ENCODE results near the gene DOCK1. TPM values are rescaled to one million over a fixed set of nuclear protein-coding genes. Genes with fewer than 3 reads are reported as not detected.

Gene DOCK1
- total RNA-seq, 1 donor from 2014 or later: 74.8 TPM

DNA sequence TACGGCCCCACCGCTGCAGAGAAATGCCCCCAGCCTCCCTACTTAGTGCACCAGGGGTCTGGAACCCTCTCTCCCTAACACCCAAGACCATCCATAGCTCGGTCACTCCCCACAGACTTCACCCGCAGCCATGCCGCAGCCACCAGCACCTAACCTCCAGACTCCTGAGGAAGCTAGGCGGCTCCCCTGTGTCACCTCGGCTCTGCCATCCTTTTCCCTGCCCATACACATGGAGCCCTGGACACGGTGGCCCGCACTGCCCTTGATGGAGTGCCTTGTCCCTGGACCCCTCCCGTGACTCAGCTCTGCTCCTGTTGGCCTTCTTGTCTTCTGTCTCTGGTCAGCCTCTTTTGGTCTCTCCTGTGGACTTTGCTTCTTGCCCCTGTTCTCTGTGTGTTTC is 183.7 kb downstream of the DOCK1 start:
- Mint-ChIP-seq H3K4me1 (no peaks in the 10 kb centered on the region), H3K27ac (no peak overlapping the region), H3K36me3 (peaks cover 19% of the 10 kb centered on the region), H3K9me3 (peaks cover 3% of the 10 kb centered on the region), H3K4me3 (no peak overlapping the region), H3K27me3 (ENCODE audit: low read depth) (no peaks in the 10 kb centered on the region)
- DNase-seq (ENCODE audit: low spot score in 2 of 2, unreplicated experiment in 2 of 2): no peak
- TF ChIP-seq, protein P1, sequence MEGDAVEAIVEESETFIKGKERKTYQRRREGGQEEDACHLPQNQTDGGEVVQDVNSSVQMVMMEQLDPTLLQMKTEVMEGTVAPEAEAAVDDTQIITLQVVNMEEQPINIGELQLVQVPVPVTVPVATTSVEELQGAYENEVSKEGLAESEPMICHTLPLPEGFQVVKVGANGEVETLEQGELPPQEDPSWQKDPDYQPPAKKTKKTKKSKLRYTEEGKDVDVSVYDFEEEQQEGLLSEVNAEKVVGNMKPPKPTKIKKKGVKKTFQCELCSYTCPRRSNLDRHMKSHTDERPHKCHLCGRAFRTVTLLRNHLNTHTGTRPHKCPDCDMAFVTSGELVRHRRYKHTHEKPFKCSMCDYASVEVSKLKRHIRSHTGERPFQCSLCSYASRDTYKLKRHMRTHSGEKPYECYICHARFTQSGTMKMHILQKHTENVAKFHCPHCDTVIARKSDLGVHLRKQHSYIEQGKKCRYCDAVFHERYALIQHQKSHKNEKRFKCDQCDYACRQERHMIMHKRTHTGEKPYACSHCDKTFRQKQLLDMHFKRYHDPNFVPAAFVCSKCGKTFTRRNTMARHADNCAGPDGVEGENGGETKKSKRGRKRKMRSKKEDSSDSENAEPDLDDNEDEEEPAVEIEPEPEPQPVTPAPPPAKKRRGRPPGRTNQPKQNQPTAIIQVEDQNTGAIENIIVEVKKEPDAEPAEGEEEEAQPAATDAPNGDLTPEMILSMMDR (IDR thresholded peaks at IDR 0.05; ENCODE audit: unreplicated experiment): no peak

DNA sequence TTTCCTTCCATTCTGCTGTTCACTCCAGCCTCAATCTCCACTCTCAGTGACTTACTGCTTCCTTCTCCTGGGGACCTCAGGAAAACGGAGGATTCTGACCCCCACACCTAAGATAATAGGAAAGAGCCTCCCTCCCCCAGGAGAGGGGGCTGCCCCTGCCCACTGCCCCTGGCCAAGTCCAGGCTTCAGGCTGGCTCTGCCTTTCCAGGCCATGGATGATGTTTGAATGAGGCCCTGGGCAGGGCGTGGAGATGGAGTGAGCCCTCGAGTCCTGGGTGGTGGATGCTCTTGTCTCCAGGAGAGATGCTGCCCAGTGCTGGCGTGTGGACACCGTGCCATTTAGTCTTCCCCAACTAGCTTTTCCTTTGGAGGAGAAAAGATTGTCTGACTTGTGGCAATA is 184.2 kb downstream of the DOCK1 start:
- no peak for DNase-seq (ENCODE audit: low spot score in 2 of 2, unreplicated experiment in 2 of 2)
- H3K27ac Mint-ChIP-seq: no peak overlapping the region
- H3K36me3 Mint-ChIP-seq: peaks cover 20% of the 10 kb centered on the region
- H3K27me3 Mint-ChIP-seq (ENCODE audit: low read depth): no peaks in the 10 kb centered on the region
- TF ChIP-seq, protein P1 (IDR thresholded peaks at IDR 0.05; ENCODE audit: unreplicated experiment): no peak
- no peak overlapping the region for H3K4me3 Mint-ChIP-seq
- peaks cover 3% of the 10 kb centered on the region for H3K9me3 Mint-ChIP-seq
- H3K4me1 Mint-ChIP-seq: no peaks in the 10 kb centered on the region

DNA sequence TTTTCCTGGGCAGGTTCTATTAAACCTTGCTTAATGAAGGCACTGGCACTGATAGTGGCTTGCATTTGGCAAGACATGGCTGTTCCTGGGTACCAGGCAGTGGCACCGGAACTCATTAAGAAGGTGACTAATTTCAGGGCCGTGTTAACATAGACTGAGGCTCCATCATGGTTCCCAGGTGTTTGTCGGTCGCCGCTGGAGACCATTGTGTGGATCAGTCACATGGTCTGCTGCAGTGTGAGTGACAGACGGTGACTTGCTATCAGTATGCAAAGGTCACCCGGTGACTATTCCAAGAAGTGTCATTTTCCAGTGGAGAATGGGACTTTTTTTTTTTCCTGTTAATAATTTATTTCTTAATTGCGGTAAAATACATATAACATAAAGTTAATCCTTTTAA is 184.9 kb downstream of the DOCK1 start:
- DNase-seq (ENCODE audit: low spot score in 2 of 2, unreplicated experiment in 2 of 2): no peak
- TF ChIP-seq, protein P1 (IDR thresholded peaks at IDR 0.05; ENCODE audit: unreplicated experiment): no peak
- H3K9me3 Mint-ChIP-seq: peaks cover 3% of the 10 kb centered on the region
- H3K27ac Mint-ChIP-seq: no peak overlapping the region
- peaks cover 21% of the 10 kb centered on the region for H3K36me3 Mint-ChIP-seq
- H3K4me1 Mint-ChIP-seq: no peaks in the 10 kb centered on the region
- no peaks in the 10 kb centered on the region for H3K27me3 Mint-ChIP-seq (ENCODE audit: low read depth)
- H3K4me3 Mint-ChIP-seq: no peak overlapping the region

DNA sequence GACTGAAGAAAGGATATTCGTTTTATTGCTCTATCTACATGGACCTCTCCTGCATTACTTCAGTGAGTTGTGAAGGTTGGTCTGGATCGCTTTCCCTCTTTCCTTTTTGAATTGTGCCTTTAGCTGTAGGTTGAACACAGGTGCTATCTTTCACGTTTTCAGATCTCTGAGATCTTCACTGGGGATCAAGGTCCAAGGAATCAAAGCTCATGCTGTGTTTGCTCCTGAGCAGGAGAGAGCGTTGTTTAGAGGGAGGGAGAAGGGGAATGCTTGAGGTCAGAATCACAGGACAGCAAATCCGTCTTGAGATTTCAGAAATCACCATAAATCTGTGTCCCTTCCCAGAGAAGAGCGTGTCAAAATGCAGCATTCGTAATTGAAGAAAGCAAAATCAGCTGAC is 186.1 kb downstream of the DOCK1 start:
- TF ChIP-seq, protein P1 (IDR thresholded peaks at IDR 0.05; ENCODE audit: unreplicated experiment): no peak
- H3K36me3 Mint-ChIP-seq: peaks cover 24% of the 10 kb centered on the region
- no peak overlapping the region for H3K27ac Mint-ChIP-seq
- H3K9me3 Mint-ChIP-seq: peaks cover 3% of the 10 kb centered on the region
- no peak overlapping the region for H3K4me3 Mint-ChIP-seq
- no peak for DNase-seq (ENCODE audit: low spot score in 2 of 2, unreplicated experiment in 2 of 2)
- no peaks in the 10 kb centered on the region for H3K27me3 Mint-ChIP-seq (ENCODE audit: low read depth)
- no peaks in the 10 kb centered on the region for H3K4me1 Mint-ChIP-seq

DNA sequence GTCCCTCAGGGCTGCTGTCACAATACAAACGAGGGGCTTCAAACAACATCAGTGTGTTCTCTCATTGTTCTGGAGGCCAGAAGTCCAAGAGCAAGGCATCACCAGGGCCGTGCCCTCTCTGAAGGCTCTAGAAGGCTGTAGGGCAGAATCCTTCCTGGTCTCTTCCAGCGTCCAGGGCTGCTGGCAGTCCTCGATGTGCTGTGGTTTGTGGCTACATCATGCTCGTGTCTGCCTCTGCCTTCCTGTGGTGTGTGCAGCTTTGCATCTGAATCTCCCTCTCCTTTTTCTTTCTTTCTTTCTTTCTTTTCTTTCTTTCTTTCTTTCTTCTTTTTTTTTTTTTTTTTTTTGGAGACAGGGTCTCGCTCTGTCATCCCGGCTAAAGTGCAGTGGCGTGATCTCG is 187.7 kb downstream of the DOCK1 start:
- DNase-seq (ENCODE audit: low spot score in 2 of 2, unreplicated experiment in 2 of 2): no peak
- TF ChIP-seq, protein P1 (IDR thresholded peaks at IDR 0.05; ENCODE audit: unreplicated experiment): no peak
- Mint-ChIP-seq H3K4me3 (no peak overlapping the region), H3K4me1 (no peaks in the 10 kb centered on the region), H3K27ac (no peak overlapping the region), H3K36me3 (peaks cover 26% of the 10 kb centered on the region), H3K9me3 (peaks cover 3% of the 10 kb centered on the region), H3K27me3 (ENCODE audit: low read depth) (no peaks in the 10 kb centered on the region)

DNA sequence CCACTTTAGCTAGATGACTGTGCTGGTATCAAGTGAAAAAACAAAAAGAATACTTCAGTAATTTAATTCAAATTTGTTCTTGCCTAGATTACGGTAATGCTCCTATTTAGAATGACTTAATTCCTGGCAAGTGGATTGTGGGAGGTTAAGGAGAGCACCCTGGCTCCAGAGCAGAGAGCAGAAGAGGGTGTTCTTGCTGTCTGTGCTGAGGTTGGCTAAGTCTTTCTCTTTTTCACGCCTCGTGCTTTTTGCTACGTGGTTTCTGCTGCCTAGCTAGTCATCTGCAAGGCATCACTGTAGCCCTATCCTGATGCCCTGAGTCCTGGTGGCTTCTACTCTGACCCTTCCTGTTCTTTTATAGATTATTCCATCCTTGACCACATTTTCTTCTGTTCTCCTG is 189.8 kb downstream of the DOCK1 start:
- H3K27me3 Mint-ChIP-seq (ENCODE audit: low read depth): no peaks in the 10 kb centered on the region
- no peak for DNase-seq (ENCODE audit: low spot score in 2 of 2, unreplicated experiment in 2 of 2)
- H3K36me3 Mint-ChIP-seq: peaks cover 34% of the 10 kb centered on the region
- H3K27ac Mint-ChIP-seq: no peak overlapping the region
- no peak overlapping the region for H3K4me3 Mint-ChIP-seq
- no peaks in the 10 kb centered on the region for H3K4me1 Mint-ChIP-seq
- TF ChIP-seq, protein P1 (IDR thresholded peaks at IDR 0.05; ENCODE audit: unreplicated experiment): no peak
- H3K9me3 Mint-ChIP-seq: peaks cover 3% of the 10 kb centered on the region

Measured in mesothelial cell of epicardium (in vitro differentiated cells).